OCI-LY7 (cell line): ENCODE data around the gene CLEC4C.

Experiments
- EZH2phosphoT487 ChIP-seq: fragments of 200-600 bp; sonication (generic); IDR thresholded peaks from 2 replicates; pipeline ENCODE4 v1.6.1; 2018; ENCODE audit warnings: low read depth, borderline replicate concordance, mild to moderate bottlenecking, mixed run types, antibody characterized with exemption, low read length, moderate library complexity, mixed read lengths
- TF ChIP-seq, protein P1 (sequence below): fragments of 200-600 bp; sonication (generic); conservative IDR thresholded peaks from 2 replicates; pipeline ENCODE4 v1.5.1; 2014; ENCODE audit warnings: mild to moderate bottlenecking, antibody characterized with exemption, low read length, moderate library complexity, mixed read lengths

DNA sequence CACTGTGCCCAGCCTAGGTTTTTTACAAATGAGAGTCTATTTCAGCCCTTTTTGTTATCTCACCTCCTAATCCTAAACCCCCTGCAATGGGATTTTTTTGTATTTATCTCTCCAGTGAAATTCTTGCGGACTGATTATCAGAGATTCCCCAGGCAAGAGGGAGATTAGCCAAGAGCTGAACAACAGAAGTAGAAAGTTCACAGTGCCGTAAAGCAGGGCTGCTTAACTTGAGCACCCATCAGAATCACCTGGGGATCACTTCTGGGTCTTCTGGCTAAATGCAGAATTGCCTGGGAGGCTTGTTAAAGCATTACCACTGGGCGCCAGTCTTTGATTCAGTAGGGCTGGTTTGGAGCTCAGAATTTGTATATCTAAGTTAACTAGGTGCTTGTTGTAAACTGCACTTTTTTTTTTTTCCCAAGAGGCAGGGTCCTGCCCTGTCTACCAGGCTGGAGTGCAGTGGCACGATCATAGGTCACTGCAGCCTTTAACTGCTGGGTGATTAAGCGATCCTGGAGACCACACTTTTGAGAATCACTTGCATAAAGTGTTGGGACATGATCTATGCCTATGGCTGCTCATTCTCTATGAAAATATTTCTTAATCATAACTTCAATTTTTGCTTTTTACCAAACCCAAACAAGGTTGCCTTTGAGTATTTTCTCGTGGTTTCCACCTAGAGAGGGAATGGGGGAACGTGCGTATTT is 37.1 kb downstream of the CLEC4C start:
- TF ChIP-seq, protein P1, sequence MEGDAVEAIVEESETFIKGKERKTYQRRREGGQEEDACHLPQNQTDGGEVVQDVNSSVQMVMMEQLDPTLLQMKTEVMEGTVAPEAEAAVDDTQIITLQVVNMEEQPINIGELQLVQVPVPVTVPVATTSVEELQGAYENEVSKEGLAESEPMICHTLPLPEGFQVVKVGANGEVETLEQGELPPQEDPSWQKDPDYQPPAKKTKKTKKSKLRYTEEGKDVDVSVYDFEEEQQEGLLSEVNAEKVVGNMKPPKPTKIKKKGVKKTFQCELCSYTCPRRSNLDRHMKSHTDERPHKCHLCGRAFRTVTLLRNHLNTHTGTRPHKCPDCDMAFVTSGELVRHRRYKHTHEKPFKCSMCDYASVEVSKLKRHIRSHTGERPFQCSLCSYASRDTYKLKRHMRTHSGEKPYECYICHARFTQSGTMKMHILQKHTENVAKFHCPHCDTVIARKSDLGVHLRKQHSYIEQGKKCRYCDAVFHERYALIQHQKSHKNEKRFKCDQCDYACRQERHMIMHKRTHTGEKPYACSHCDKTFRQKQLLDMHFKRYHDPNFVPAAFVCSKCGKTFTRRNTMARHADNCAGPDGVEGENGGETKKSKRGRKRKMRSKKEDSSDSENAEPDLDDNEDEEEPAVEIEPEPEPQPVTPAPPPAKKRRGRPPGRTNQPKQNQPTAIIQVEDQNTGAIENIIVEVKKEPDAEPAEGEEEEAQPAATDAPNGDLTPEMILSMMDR, result no peak
- TF ChIP-seq EZH2phosphoT487, result no peak
